Muscle layer of duodenum (tissue), 2 donors: ENCODE data around the gene UBE2H.
"Not testable (repeated sequence)": the region's sequence is repeated elsewhere in the genome, so short reads cannot be mapped to it uniquely, and the experiment has no call there.

ENCODE experiments used
- H3K27ac ChIP-seq: one replicate; pipeline ENCODE4 v1.7.0; 2013; ENCODE audit warnings: mild to moderate bottlenecking, low read length
- H3K27me3 ChIP-seq: one replicate; pipeline ENCODE4 v1.7.0; 2013; ENCODE audit warnings: low read depth, mild to moderate bottlenecking, control low read depth, low read length
- H3K36me3 ChIP-seq, 2 donors: one replicate each; pipeline ENCODE4 v1.7.0; 2013; ENCODE audit warnings: low read length in 2 of 2, control low read depth in 1 of 2, mild to moderate bottlenecking in 1 of 2; ENCODE audit not compliant: insufficient read depth in 2 of 2, control insufficient read depth in 1 of 2
- H3K4me1 ChIP-seq, 2 donors: one replicate each; pipeline ENCODE4 v1.7.0; 2013; ENCODE audit warnings: low read length in 2 of 2, mild to moderate bottlenecking in 2 of 2, control low read depth in 1 of 2, moderate library complexity in 1 of 2; ENCODE audit not compliant: insufficient read depth in 2 of 2, control insufficient read depth in 1 of 2
- H3K4me3 ChIP-seq, 2 donors: one replicate each; pipeline ENCODE4 v1.7.0; 2013; ENCODE audit warnings: low read length in 2 of 2, low read depth in 1 of 2, mild to moderate bottlenecking in 1 of 2
- H3K9me3 ChIP-seq, 2 donors: one replicate each; pipeline ENCODE4 v1.7.0; 2013; ENCODE audit warnings: low read length in 2 of 2, control low read depth in 1 of 2, mild to moderate bottlenecking in 1 of 2; ENCODE audit not compliant: control insufficient read depth in 1 of 2
- donor health status: healthy.

The UBE2H gene

DNA sequence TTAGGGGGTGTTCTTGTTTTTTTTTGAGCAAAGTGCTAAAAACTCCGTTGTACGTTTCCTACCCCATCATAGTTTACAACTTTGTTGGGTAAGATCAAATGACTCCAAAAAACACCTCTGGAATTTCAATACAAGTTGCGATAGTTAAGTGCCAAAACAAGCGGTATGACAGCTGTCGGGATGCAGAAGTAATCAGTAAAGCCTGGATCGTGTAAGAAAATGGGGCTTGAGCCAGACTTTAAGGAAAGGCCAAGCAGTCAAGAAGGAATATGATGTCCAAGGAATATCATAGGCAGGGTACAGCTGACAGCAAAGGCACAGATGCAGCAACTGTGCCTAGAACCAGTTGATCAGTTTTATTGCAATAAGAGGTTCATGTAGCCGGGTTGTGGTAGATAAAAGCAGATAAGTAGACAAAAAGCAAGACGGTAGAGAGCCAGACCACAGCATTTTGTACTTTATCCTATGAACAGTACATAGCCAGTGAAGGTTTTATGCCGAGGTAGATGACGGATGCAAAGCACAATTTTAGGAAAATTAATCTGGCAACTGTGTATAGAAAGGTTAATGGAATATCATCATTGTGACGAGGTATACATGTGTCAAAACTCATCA, 45.5 kb downstream of the UBE2H start:
- H3K4me1 ChIP-seq = peaks cover 12 to 22% of the 10 kb centered on the region in 2 donors
- no peak overlapping the region for H3K4me3 ChIP-seq
- no peaks in the 10 kb centered on the region for H3K27me3 ChIP-seq
- H3K36me3 ChIP-seq = peaks cover 0 to 4% of the 10 kb centered on the region in 2 donors
- H3K27ac ChIP-seq = no peak overlapping the region
- H3K9me3 ChIP-seq = no peaks in the 10 kb centered on the region

DNA sequence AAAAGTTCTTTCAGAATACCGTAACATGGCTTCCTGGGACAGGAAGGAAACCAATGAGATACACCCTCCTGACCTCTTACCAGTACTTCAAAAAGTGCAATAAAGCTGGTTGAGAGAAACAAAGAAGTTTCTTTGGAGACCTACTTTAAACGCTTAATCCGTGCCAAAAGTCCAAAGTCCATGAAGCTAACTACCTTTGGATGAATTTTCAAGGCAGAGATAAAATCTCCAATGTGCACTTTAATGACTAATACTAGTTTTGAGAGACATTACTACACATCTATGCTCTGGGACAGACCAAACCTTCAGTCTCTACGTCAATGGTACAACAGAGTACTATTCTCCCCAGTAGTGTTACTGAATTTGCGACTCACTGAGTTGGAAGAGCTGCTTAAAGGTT, 46.1 kb downstream of the UBE2H start:
- Histone ChIP-seq H3K27me3 (no peaks in the 10 kb centered on the region), H3K4me1 (peaks cover 12 to 22% of the 10 kb centered on the region in 2 donors), H3K4me3 (no peak overlapping the region), H3K36me3 (peaks cover 0 to 4% of the 10 kb centered on the region in 2 donors), H3K9me3 (no peaks in the 10 kb centered on the region), H3K27ac (no peak overlapping the region)

DNA sequence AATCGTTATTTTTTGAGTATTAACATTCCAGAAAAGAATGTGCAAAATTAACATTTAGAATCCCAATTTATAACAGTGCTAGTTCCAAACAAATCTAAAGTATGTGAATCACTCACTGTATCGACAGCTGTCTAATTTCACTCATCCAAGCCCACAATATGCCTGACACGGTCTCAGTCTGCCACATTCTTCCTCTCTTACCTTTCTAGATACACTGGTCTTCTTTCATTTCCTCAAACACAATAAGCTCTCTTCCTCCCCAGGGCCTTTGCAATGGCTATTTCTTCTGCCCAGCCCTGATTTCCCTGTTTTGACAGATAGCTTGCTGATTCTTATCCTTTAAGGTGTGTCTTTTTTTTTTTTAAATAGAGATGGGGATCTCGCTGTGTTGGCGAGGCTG, 48.8 kb downstream of the UBE2H start:
- H3K27me3 ChIP-seq = no peaks in the 10 kb centered on the region
- no peak overlapping the region for H3K4me3 ChIP-seq
- peaks cover 0 to 5% of the 10 kb centered on the region in 2 donors for H3K36me3 ChIP-seq
- H3K4me1 ChIP-seq = peaks cover 12 to 23% of the 10 kb centered on the region in 2 donors
- H3K9me3 ChIP-seq = no peaks in the 10 kb centered on the region
- no peak overlapping the region for H3K27ac ChIP-seq

DNA sequence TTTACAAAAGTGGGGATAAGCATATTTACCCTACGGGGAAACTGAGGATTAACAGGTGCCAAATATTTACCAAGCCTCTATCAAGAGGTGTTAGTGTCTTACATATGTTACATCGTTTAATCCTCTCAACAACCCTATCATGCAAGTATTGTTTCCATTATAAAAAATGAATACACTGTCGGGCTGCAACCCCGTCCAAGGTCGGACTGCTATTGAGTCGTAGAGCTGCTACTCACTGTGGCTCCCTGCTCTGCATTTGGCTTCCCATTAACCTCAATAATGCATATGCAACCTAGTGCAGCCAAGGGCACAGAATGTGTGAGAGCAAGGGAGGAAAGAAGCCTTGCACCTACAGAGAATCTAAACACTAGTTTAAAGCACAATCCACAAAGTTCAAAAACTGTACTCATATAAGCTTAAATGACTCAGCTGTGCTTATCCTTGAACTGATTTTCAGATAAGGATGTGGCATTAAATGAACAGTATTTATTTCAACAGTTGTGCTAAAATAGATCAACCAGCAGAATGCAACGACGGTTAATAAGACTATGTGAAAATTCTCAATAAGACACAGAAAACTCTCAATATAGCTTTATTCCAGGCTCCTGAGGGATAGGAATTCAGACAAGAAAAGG, 49.9 kb downstream of the UBE2H start:
- Histone ChIP-seq H3K27ac (no peak overlapping the region), H3K4me1 (peaks cover 11 to 27% of the 10 kb centered on the region in 2 donors), H3K36me3 (peaks cover 0 to 5% of the 10 kb centered on the region in 2 donors), H3K4me3 (no peak overlapping the region), H3K27me3 (no peaks in the 10 kb centered on the region), H3K9me3 (no peaks in the 10 kb centered on the region)

DNA sequence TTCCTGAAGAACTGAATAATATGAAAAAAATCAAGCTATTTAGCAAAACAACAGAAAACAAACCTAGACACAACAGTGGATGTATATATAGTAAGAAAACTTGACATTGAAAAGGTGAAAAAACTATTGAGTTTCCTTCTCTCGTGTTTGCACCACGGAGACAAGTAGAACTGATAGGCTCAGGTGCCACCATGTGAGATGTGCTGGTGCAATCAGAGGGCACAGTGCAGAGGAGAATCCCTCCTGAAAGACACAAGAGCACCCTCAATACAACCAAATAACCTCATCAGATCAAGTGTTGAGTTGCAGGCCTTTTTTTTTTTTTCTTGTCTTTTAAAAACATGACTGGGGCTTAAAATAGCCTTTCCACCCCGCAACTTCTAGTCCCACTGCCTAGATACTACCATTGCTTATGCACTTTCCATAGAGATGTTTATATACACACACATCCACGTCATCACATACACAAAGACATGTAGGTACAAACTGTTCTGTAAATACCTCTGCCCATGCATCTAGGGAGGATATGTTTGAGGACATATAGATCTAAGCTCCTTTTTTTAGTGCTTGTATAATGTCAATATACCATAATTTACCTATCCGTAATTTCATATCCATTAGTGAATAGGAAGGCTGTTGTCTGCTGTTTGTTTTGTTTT, 54.1 kb downstream of the UBE2H start:
- Histone ChIP-seq H3K36me3 (peaks cover 0 to 5% of the 10 kb centered on the region in 2 donors), H3K27me3 (no peaks in the 10 kb centered on the region), H3K27ac (no peak overlapping the region), H3K9me3 (no peaks in the 10 kb centered on the region), H3K4me3 (no peak overlapping the region), H3K4me1 (peaks cover 0 to 19% of the 10 kb centered on the region in 2 donors)

DNA sequence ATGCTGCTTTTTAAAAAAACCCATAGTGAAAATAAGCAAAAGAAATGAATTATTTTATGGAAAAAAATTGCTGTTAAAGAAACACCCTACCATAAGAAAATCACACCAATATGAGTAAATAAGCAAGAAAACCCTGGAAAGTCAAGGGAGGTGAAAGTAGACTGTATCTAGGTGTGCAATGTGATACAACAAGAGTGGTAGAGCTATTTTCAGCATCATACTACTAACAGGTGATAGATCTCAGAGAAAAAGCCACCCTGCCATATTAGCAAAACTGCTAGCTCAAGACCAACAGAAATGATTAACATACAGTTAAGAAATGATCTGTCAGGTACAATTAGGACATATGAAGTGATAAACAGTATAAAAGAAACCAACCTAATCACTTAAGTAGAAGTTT, 54.8 kb downstream of the UBE2H start:
- no peak overlapping the region for H3K4me3 ChIP-seq
- peaks cover 0 to 5% of the 10 kb centered on the region in 2 donors for H3K36me3 ChIP-seq
- no peaks in the 10 kb centered on the region for H3K9me3 ChIP-seq
- H3K27me3 ChIP-seq = no peaks in the 10 kb centered on the region
- no peak overlapping the region for H3K27ac ChIP-seq
- peaks cover 0 to 19% of the 10 kb centered on the region in 2 donors for H3K4me1 ChIP-seq

DNA sequence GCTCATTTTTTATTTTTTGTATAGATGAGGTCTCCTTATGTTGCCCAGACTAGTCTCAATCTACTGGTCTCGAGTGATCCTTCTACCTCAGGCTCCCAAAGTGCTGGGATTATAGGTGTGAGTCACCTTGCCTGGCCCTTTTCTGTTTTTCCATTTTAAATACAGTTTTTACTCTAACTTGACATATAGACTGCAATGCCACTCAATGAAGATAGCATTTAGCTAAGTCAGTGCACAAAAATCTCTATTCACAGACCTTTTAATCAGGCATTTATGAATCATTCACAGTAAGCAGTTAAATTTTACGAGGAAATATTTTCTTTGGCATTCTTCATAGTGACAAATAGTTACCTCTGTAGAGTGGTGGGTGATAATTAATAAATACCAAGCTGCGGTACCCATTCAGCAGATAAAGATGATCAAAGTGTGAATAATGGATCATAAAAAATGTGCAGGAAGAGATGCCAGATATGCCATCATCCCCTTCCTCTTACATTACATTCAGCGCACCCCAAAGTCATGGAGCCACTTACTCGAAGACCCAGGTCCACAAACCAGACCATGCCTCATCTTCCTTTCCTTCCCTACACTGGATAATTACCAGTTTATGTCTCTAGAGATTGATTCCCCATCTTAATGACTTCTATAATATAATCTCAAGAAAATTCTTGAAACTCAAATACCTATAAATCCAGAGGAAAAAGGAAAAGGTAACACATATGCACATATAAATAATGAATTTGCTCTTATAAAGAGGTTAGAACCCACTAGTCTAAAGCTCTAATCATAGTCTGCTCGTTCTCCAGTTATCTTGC, 56.0 kb downstream of the UBE2H start:
- H3K27ac ChIP-seq = no peak overlapping the region
- H3K9me3 ChIP-seq = no peaks in the 10 kb centered on the region
- H3K4me1 ChIP-seq = peaks cover 0 to 25% of the 10 kb centered on the region in 2 donors
- peaks cover 0 to 5% of the 10 kb centered on the region in 2 donors for H3K36me3 ChIP-seq
- no peak overlapping the region for H3K4me3 ChIP-seq
- H3K27me3 ChIP-seq = no peaks in the 10 kb centered on the region

DNA sequence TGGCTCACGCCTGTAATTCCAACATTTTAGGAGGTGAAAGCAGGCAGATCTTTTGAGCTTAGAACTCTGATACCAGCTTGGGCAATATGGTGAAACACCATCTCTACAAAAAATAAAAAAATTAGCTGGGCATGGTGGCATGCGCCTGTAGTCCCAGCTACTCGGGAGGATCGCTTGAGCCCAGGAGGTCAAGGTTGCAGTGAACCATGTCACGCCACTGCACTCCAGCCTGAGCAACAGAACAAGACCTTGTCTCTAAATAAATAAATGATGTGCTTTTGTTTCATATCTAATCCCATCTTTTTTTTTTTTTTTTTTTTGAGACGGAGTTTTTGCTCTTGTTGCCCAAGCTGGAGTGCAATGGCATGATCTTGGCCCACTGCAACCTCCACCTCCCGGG, 58.6 kb downstream of the UBE2H start:
- not testable (repeated sequence) for H3K27ac ChIP-seq, H3K27me3 ChIP-seq, H3K9me3 ChIP-seq, H3K36me3 ChIP-seq, H3K4me3 ChIP-seq
- peaks cover 5 to 32% of the 10 kb centered on the region in 2 donors for H3K4me1 ChIP-seq

DNA sequence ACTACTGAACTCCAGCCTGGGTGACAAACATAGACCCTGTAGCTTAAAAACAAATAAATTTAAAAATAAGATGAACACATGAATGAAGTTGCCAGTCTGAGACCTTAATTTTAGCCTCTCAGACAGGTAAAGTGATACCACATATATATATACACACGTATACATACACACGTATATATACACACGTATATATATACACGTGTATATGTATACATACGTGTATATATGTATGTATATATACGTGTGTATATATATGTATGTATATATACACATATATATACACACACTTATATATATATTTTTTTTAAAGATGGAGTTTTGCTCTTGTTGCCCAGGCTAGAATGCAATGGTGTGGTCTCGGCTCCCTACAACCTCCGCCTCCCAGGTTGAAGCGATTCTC, 62.7 kb downstream of the UBE2H start:
- Histone ChIP-seq H3K36me3 (no peaks in the 10 kb centered on the region), H3K4me3 (no peak overlapping the region), H3K4me1 (peaks cover 5 to 18% of the 10 kb centered on the region in 2 donors), H3K27me3 (no peaks in the 10 kb centered on the region), H3K27ac (no peak overlapping the region), H3K9me3 (no peaks in the 10 kb centered on the region)

DNA sequence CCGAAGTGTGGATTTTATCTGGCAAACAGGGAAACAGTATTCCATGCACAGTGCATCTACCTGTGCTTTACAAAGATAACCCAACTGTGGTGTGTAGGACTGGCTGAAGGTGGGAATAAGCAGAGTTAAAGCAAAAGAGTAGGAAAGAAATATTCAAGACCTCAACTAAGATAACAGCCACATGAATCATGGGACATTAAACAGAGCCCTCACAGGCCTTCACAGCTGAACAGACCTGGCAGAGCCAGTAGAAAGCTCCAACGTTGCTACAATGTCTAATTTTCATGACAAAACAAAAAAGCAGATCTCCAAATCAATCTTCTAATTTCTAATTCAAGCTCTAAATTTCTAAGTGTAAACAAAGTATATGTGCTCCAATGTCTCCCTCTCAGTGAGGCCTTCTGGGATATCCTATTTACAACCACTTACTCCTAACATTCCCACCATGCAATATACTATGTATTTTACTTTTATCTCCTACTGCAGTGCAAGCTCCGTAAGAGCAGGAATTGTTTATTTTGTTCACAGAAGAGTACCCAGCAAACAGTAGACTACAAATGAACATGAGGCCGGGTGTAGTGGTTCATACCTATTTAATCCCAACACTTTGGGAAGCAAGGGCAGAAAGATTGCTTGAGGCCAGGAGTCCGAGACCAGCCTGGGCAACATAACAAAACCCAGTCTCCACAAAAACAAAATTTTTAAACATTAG, 63.5 kb downstream of the UBE2H start:
- Histone ChIP-seq H3K9me3 (no peaks in the 10 kb centered on the region), H3K4me1 (peaks cover 5 to 18% of the 10 kb centered on the region in 2 donors), H3K27ac (no peak overlapping the region), H3K4me3 (no peak overlapping the region), H3K27me3 (no peaks in the 10 kb centered on the region), H3K36me3 (no peaks in the 10 kb centered on the region)
